GM12892 (cell line): Measurements from ENCODE around the gene CLIC2.
"Not testable (repeated sequence)": the region's sequence is repeated elsewhere in the genome, so short reads cannot be mapped to it uniquely, and the experiment has no call there.

Source experiments
- POLR2A ChIP-seq: IDR thresholded peaks from 2 replicates; pipeline ENCODE4 v1.6.1; 2011; ENCODE audit warnings: low read depth, low read length, control low read depth
- POLR2AphosphoS5 ChIP-seq: IDR thresholded peaks from 2 replicates; pipeline ENCODE4 v1.6.1; 2011; ENCODE audit warnings: low read depth, low read length, control low read depth

GRCh38 chrX:155382529-155382967, 48.1 kb upstream of the CLIC2 start:
- TF ChIP-seq POLR2AphosphoS5, POLR2A: not testable (repeated sequence)
